Left lobe of liver (tissue), 1 donor: Measurements from ENCODE around the gene ATXN7L1. TPM values are rescaled to one million over a fixed set of nuclear protein-coding genes. Genes with fewer than 3 reads are reported as not detected.

Experiments
- total RNA-seq: library from RNA; stranded (reverse); gene quantifications from one replicate; pipeline ENCODE4 v1.2.1, GENCODE V29; 2021
- donor health status: DM: no; HTN: yes; CAD: no.

Gene ATXN7L1
- total RNA-seq, 1 donor from 2014 or later: 15.5 TPM

Other genes with a start within 250 kb of the ATXN7L1 start
- 7.7 TPM for gene CDHR3, start 86.7 kb upstream of the ATXN7L1 start, total RNA-seq
- 22.7 TPM for gene SYPL1, start 235.7 kb upstream of the ATXN7L1 start, total RNA-seq